SK-N-MC (cell line): Measurements from ENCODE around the gene CD40.

Source experiments
- EZH2 ChIP-seq: fragments of 200-600 bp; sonication (generic); IDR thresholded peaks from one replicate; pipeline ENCODE4 v1.6.1; 2017; ENCODE audit warnings: antibody characterized with exemption
- FOXP2 ChIP-seq: optimal IDR thresholded peaks from 2 replicates; pipeline ENCODE3; 2011; ENCODE audit warnings: mild to moderate bottlenecking, moderate library complexity; ENCODE audit not compliant: insufficient read depth; ENCODE audit errors: extremely low read length, control extremely low read depth
- POLR2AphosphoS5 ChIP-seq: IDR thresholded peaks from 2 replicates; pipeline ENCODE4 v1.6.1; 2012; ENCODE audit warnings: mild to moderate bottlenecking, low read depth, low read length, borderline replicate concordance

- TF ChIP-seq POLR2AphosphoS5 (no peak), EZH2 (no peak), FOXP2 (no peak)
Measured at GRCh38 chr20:46139908-46140482, 21.9 kb downstream of the CD40 start.
